ENCODE data around the gene MAST4.
"Not testable (repeated sequence)": the region's sequence is repeated elsewhere in the genome, so short reads cannot be mapped to it uniquely, and the experiment has no call there.

Gene MAST4

DNA sequence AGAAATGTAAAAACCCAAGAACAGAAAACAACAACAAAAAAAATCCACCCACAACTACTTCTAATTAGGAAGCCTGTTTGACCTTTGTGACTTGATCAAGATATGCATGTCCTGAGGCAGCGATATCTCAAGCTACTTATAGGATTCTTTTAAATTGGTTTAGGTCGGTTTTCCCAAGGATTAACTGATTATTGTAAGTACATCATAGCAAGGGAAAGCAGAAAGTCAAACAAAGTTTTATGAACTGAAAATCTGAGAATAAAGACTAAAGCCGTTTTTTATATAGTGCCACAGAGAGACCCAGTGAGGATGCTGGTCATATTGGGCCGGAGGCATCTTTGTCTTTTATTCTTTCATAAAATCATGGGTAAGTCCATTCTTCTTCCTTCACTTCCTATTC, 528.4 kb downstream of the MAST4 start:
- H3K36me3 ChIP-seq (ENCODE audit: control insufficient read depth, insufficient read depth, low read length), result no peaks in the 10 kb centered on the region
- TF ChIP-seq, protein P1, sequence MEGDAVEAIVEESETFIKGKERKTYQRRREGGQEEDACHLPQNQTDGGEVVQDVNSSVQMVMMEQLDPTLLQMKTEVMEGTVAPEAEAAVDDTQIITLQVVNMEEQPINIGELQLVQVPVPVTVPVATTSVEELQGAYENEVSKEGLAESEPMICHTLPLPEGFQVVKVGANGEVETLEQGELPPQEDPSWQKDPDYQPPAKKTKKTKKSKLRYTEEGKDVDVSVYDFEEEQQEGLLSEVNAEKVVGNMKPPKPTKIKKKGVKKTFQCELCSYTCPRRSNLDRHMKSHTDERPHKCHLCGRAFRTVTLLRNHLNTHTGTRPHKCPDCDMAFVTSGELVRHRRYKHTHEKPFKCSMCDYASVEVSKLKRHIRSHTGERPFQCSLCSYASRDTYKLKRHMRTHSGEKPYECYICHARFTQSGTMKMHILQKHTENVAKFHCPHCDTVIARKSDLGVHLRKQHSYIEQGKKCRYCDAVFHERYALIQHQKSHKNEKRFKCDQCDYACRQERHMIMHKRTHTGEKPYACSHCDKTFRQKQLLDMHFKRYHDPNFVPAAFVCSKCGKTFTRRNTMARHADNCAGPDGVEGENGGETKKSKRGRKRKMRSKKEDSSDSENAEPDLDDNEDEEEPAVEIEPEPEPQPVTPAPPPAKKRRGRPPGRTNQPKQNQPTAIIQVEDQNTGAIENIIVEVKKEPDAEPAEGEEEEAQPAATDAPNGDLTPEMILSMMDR (IDR thresholded peaks at IDR 0.05), result no peak
- no peaks in the 10 kb centered on the region for H3K4me1 ChIP-seq
- H3K27ac ChIP-seq, result no peak overlapping the region
- no peak overlapping the region for H2AFZ ChIP-seq
- H3K27me3 ChIP-seq (ENCODE audit: control insufficient read depth, insufficient read depth, low read length), result no peaks in the 10 kb centered on the region
- H3K4me2 ChIP-seq (ENCODE audit: low read length), result no peak overlapping the region
- H3K4me3 ChIP-seq (ENCODE audit: low read depth, low read length), result no peak overlapping the region
- H3K9me3 ChIP-seq (ENCODE audit: control insufficient read depth, low read length), result no peaks in the 10 kb centered on the region
- no peak overlapping the region for H3K9ac ChIP-seq
- no peaks in the 10 kb centered on the region for H3K79me2 ChIP-seq

GRCh38 chr5:67127347-67127895, 531.2 kb downstream of the MAST4 start:
- not testable (repeated sequence) for H2AFZ ChIP-seq; H3K79me2 ChIP-seq; H3K4me3 ChIP-seq (ENCODE audit: low read depth, low read length); H3K27ac ChIP-seq; H3K9me3 ChIP-seq (ENCODE audit: control insufficient read depth, low read length); H3K27me3 ChIP-seq (ENCODE audit: control insufficient read depth, insufficient read depth, low read length); H3K9ac ChIP-seq; H3K36me3 ChIP-seq (ENCODE audit: control insufficient read depth, insufficient read depth, low read length); H3K4me2 ChIP-seq (ENCODE audit: low read length); H3K4me1 ChIP-seq

- Histone ChIP-seq H3K4me2 (ENCODE audit: low read length) (no peak overlapping the region), H3K4me1 (no peaks in the 10 kb centered on the region), H3K79me2 (no peaks in the 10 kb centered on the region), H3K4me3 (ENCODE audit: low read depth, low read length) (no peak overlapping the region), H3K27me3 (ENCODE audit: control insufficient read depth, insufficient read depth, low read length) (no peaks in the 10 kb centered on the region), H3K27ac (no peak overlapping the region), H3K9me3 (ENCODE audit: control insufficient read depth, low read length) (no peaks in the 10 kb centered on the region), H3K36me3 (ENCODE audit: control insufficient read depth, insufficient read depth, low read length) (no peaks in the 10 kb centered on the region), H2AFZ (no peak overlapping the region), H3K9ac (no peak overlapping the region)
- TF ChIP-seq, protein P1 (IDR thresholded peaks at IDR 0.05), result no peak
These were observed 533.6 kb downstream of the MAST4 start for GRCh38 chr5:67129768-67130167.

DNA sequence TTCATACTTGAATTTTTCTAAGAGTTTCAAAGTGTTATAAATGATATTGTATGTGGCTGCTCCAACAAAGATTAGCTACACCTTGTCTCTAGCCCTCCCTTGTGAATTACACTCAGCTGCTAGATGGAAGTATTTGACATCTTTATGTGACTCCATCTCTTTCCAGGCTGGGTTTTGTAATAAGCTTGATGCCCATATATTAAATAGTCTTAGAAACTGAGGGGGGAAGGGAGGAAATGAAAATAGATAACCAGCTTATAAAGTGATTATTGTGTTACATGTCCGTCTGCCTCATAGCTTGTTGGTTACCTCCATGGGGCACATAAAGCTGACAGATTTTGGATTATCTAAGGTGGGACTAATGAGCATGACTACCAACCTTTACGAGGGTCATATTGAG, 537.0 kb downstream of the MAST4 start:
- no peak overlapping the region for H3K27ac ChIP-seq
- H3K4me1 ChIP-seq, result no peaks in the 10 kb centered on the region
- H3K4me3 ChIP-seq (ENCODE audit: low read depth, low read length), result no peak overlapping the region
- no peaks in the 10 kb centered on the region for H3K9me3 ChIP-seq (ENCODE audit: control insufficient read depth, low read length)
- no peak overlapping the region for H2AFZ ChIP-seq
- TF ChIP-seq, protein P1 (IDR thresholded peaks at IDR 0.05), result no peak
- no peak overlapping the region for H3K4me2 ChIP-seq (ENCODE audit: low read length)
- no peaks in the 10 kb centered on the region for H3K27me3 ChIP-seq (ENCODE audit: control insufficient read depth, insufficient read depth, low read length)
- no peaks in the 10 kb centered on the region for H3K36me3 ChIP-seq (ENCODE audit: control insufficient read depth, insufficient read depth, low read length)
- no peak overlapping the region for H3K9ac ChIP-seq
- peaks cover 4% of the 10 kb centered on the region for H3K79me2 ChIP-seq

DNA sequence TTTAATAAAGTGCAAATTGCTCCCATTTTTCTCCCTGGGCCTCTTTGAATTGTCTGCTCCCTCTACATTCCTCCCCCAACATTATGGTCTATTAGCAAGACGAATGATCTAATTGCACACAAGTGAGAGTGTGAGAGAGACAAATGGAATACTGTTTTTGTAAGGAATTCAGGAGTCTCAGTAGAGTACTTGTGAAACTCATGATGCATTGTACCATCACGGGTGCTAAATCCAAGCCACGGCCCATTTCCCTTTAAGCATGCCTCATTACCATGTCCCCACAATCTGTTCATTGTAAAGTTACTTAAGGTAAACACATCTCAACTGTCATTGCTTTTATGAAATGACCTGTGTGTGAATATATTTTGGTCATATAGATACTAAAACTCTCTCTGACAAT, 537.6 kb downstream of the MAST4 start:
- Histone ChIP-seq H3K4me2 (ENCODE audit: low read length) (no peak overlapping the region), H3K36me3 (ENCODE audit: control insufficient read depth, insufficient read depth, low read length) (no peaks in the 10 kb centered on the region)
- TF ChIP-seq, protein P1 (IDR thresholded peaks at IDR 0.05), result no peak

More for the DNA sequence above, 537.6 kb downstream of the MAST4 start:
- no peaks in the 10 kb centered on the region for H3K27me3 ChIP-seq (ENCODE audit: control insufficient read depth, insufficient read depth, low read length)
- no peak overlapping the region for H3K9ac ChIP-seq
- no peak overlapping the region for H3K27ac ChIP-seq
- no peak overlapping the region for H3K4me3 ChIP-seq (ENCODE audit: low read depth, low read length)
- peaks cover 4% of the 10 kb centered on the region for H3K79me2 ChIP-seq
- H3K9me3 ChIP-seq (ENCODE audit: control insufficient read depth, low read length), result no peaks in the 10 kb centered on the region
- peaks cover 3% of the 10 kb centered on the region for H3K4me1 ChIP-seq
- H2AFZ ChIP-seq, result no peak overlapping the region
